NOMO-1 (cell line): Measurements from ENCODE around the gene DCLK3.

ENCODE experiments used
- DNase-seq, 2 experiments: peaks; one replicate each; lab custom pipeline; 2025; ENCODE audit not compliant: unreplicated experiment in 2 of 2; lab: John Stamatoyannopoulos, UW

The DCLK3 gene

DNA sequence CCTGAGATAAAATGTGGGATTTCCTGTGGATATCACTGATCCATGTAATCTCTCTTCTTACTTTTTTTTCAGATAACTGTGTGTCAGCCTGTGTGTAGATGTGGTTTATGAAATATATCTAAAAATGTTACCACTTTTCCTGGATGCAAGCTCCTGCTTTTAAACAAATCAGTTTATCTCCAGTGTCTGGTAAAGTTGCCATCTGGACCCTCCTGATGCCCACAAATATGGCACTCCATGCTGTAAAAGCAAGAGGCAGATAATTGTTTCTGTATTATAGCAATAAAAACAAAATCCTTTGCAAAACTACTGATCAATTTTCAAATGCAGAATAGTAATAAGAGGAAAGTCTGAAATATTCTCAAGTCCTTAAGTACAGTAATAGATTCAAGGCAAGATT lies 7.6 kb upstream of the DCLK3 start:
- no peak for DNase-seq

DNA sequence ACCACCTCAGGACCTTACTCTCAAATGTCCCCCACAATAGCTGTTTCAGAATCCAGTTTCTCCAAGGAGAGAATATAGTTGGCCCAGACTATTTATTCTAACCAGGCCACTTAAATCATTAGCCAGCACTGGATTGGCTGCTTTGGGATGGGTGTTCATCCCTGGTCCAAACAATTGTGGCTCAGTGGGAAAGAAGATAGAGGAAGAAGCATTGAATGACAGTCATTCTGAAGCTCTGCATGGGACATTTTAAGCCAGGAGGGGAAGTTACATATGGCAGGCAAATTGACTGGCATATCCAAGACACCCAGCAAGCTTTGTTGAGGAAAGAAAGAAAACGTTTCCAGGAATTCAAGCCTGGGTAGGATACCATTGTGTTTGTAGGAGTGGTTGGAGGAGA lies 5.6 kb upstream of the DCLK3 start:
- DNase-seq = no peak

GRCh38 chr3:36765104-36765503 lies 751 bp upstream of the DCLK3 start:
- no peak for DNase-seq

DNA sequence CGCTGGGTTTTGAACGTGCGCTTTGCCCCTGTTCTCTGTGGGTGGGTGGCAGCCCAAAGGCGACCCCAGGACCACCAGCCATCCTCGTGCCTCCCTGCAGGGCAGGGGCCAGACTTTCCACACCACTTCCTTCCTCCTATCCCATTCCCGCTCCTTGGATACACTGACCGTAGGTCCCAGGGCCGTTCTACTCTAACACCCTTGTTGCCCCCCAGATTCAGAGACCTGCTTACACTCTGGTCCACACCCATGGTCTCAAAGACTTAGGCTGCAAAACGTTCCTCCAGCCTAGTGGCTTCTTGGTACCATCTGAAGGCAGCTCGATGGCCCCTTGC lies 318 bp upstream of the DCLK3 start:
- DNase-seq = no peak

- DNase-seq = no peak
Measured at GRCh38 chr3:36762918-36763849, 1.2 kb downstream of the DCLK3 start.

- no peak for DNase-seq
Measured at GRCh38 chr3:36761779-36762178, 2.6 kb downstream of the DCLK3 start.

GRCh38 chr3:36756269-36756668 lies 8.1 kb downstream of the DCLK3 start:
- no peak for DNase-seq

DNA sequence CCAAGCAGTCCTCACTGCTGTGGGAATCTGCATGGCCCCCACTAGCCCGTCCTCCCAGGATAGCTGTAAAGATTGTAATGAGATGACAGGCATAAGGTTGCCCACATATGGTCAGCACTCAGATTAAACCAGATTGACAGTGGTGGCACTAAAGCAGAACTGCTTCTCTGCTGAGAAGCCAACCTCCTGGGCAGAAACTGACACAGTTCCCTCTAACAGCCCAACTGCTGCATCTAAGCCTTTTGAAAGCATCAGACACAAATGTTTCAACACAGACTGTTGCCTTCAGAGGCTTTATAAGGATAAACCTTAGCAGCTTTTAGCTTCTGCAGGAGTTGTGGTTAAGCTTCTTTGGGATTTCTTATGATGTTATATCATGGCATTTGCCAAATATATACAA lies 13.0 kb downstream of the DCLK3 start:
- no peak for DNase-seq

GRCh38 chr3:36750737-36751136 lies 13.6 kb downstream of the DCLK3 start:
- DNase-seq = no peak

DNA sequence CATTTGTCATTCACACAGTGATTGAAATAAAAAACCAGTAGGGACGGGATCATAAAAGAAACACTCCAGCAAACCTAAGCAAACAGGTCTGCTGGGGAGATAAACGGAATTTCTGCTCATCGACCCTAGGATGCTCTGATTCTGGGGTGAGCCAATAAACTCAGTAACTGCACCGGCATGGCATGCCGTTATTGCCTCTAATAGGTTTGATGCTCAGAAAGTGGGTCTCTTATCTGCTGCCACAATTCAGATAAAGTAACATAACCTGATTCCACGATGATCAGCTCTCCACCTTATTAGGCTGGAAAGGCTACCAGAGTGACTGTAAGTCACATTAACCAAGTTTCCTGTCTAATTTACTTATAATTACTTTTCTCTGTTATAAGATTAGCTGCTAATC lies 19.6 kb downstream of the DCLK3 start:
- DNase-seq = no peak

GRCh38 chr3:36743826-36744225 lies 20.5 kb downstream of the DCLK3 start:
- no peak for DNase-seq

- DNase-seq = no peak
Measured at GRCh38 chr3:36741285-36741684, 23.1 kb downstream of the DCLK3 start.

DNA sequence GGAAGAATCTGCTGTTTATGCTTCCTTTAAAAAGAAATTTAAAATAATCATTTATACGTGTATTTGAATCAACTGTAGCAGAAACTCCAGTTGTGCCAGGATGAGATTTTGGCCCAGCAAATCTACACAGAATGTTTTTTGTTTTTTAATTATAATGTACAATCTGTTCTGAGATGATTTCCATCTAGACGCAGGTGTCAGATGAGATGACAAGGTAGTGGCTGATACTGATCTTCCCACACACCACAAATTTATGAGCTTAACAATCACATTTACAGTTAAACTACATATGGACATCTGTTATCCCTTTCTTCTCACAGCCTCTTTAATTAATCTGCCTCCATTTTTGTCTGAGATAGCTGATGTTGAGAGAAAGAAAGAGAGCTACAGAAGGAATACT lies 23.6 kb downstream of the DCLK3 start:
- no peak for DNase-seq

DNA sequence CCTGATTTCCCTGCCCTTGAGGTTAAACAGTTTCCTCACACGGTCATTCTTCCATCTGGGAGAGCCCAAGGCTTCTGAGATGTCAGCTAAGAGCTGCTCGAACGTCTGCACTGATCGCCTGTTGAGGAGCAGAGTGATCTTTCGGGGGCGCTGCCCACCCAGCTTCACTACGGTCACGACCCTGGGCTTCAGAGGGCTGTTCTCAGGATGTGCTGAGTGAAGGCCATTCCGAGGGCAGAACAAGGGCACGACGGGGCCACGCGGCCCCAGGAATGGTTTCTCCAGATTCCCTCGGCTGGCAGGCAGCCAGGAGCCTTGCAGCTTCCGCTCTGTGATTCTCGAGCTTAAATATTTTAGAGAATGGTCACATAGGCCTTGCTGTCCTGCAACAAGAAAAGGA lies 25.7 kb downstream of the DCLK3 start:
- no peak for DNase-seq

DNA sequence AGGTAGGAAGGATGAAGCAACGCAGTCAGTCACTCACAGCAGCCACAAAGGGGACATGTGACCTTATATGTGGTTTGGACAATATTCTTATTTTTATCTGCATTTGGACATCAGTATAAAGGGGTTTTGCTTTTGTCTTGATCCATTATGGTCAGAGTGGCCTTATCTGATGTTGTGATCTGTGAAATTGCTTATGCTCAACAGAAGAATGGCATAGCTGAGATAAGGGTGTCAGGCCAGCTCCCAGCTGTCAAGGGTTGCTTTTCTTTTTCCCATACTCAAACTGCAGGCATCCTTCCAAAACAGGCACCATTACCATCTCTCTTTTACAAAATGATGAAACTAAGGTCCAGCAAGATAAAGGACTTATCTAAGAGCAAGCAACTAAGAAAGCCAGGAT lies 28.1 kb downstream of the DCLK3 start:
- DNase-seq = no peak

DNA sequence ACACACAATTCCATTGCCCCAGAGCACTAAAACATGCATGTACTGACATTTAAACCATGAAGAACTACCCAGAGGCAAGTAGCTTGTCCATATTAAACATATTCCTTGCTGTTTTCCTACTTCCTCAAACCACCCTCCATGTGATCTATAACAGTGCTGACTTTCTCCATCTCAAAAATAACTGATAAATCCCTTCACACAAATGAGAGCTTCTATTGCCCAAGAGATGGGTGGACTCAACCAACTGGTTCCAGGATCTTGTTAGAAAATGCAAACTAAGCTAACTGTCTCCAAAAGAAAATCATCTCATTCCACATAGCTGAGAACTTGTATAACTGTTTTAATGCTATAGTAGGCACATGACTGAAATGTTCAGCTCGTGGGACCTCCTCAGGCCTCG lies 29.6 kb downstream of the DCLK3 start:
- no peak for DNase-seq

GRCh38 chr3:36733723-36734122 lies 30.6 kb downstream of the DCLK3 start:
- no peak for DNase-seq

DNA sequence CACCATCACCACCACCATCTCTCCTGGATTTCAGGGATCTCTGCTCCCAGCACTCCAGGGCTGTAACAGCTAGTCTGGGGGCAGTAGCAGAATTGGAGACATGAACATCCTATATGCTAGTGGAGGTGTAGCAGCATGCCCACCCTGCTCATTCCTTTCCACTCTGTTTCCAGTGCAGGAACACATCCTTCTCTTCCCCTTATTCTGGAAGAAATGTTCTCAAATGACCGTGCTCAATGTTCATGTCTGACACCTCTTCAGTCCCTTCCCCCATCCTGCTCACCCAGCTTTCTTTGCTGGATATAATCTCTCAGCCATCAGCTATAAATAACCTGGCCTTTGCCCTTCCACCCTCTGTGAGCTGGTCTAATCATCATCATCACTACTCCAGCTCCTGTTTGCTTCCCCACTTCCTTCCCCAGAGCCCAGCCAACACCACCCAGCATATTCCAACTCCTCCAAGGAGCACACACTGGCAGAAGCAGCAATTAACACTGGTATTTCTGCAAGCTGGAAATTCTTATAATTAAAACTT lies 31.1 kb downstream of the DCLK3 start:
- no peak for DNase-seq

GRCh38 chr3:36730966-36731365 lies 33.4 kb downstream of the DCLK3 start:
- no peak for DNase-seq

GRCh38 chr3:36729204-36730056 lies 34.9 kb downstream of the DCLK3 start:
- peak in 1 of 2 experiments; percentile 61 for DNase-seq

DNA sequence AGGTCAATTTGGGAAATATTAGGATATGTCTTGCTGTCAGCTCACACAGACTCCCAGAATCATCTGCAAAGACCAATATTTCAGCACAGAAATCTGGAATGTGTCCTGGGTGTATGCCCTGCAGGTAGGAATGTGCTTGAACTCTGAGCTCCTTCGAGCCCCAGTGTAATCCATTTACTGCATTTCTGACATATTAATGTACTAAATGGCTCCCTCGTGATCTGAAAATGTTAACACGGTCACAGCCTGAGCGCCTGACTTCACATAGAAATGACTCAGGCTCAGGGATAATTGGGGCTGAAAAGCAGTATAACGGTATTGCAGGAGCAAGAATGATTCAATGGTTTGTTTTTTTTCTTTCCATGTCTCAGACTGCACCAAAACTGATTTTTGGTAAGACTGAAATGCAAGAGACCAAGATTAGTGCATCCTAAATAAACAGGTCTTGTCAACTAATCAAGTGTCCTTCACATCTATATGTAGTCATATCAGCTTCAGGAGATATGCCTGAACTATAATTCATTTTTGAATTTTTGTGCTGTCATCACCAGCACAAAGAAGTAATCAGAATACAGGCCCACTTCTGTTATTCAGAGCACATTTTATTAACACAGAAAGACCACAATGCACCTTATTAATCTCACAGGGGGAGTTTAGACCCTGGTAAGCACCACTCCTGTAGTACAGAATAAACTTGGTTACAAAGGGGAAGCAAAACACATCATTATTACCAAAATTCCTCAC lies 49.8 kb downstream of the DCLK3 start:
- DNase-seq = no peak
